GM23338 (cell line): ENCODE measurements around the gene KDM4B.

Source experiments
- CREB1 ChIP-seq: fragments of 250-450 bp; sonication (Bioruptor Pico); IDR thresholded peaks from 2 replicates; pipeline ENCODE4 v1.5.0; 2020; ENCODE audit warnings: low read depth, mild to moderate bottlenecking, moderate library complexity
- EZH2 ChIP-seq: fragments of 200-600 bp; sonication (generic); IDR thresholded peaks from one replicate; pipeline ENCODE4 v1.8.0; 2017; ENCODE audit warnings: antibody characterized with exemption, mild to moderate bottlenecking, low read depth; ENCODE audit not compliant: unreplicated experiment
- POLR2AphosphoS5 ChIP-seq: IDR thresholded peaks from 2 replicates; pipeline ENCODE4 v1.6.1; 2016; ENCODE audit warnings: antibody characterized with exemption, low read depth
- TF ChIP-seq, protein P1 (sequence below), 2 experiments: fragments of 200-600 bp in 1 of 2; sonication (generic) in 1 of 2; conservative IDR thresholded peaks; 2 replicates each; pipeline versions ENCODE4 v1.5.1 to v1.6.1; 2016 to 2017; ENCODE audit warnings: antibody characterized with exemption in 2 of 2, low read depth in 2 of 2, mild to moderate bottlenecking in 2 of 2, moderate library complexity in 1 of 2

- TF ChIP-seq, protein P1, sequence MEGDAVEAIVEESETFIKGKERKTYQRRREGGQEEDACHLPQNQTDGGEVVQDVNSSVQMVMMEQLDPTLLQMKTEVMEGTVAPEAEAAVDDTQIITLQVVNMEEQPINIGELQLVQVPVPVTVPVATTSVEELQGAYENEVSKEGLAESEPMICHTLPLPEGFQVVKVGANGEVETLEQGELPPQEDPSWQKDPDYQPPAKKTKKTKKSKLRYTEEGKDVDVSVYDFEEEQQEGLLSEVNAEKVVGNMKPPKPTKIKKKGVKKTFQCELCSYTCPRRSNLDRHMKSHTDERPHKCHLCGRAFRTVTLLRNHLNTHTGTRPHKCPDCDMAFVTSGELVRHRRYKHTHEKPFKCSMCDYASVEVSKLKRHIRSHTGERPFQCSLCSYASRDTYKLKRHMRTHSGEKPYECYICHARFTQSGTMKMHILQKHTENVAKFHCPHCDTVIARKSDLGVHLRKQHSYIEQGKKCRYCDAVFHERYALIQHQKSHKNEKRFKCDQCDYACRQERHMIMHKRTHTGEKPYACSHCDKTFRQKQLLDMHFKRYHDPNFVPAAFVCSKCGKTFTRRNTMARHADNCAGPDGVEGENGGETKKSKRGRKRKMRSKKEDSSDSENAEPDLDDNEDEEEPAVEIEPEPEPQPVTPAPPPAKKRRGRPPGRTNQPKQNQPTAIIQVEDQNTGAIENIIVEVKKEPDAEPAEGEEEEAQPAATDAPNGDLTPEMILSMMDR (conservative IDR thresholded peaks at IDR 0.05; ENCODE audit: low read depth in 2 of 2) = no peak
- TF ChIP-seq EZH2 = no peak
- no peak for TF ChIP-seq CREB1
- no peak for TF ChIP-seq POLR2AphosphoS5
Observed at GRCh38 chr19:5125376-5125775, 156.5 kb downstream of the KDM4B start.
